AG10803 (cell line): ENCODE results near the gene CCNJ.

Experiments used
- DNase-seq: peaks from one replicate; pipeline ENCODE4 v3.0.0; 2010; ENCODE audit warnings: low read depth
- H3K4me3 ChIP-seq: 2 replicates; pipeline ENCODE4 v1.5.1; 2011; ENCODE audit warnings: mild to moderate bottlenecking, low read length, control low read depth
- CTCF ChIP-seq: conservative IDR thresholded peaks from 2 replicates; pipeline ENCODE4 v1.5.1; 2011; ENCODE audit warnings: mild to moderate bottlenecking, low read length, control low read depth, inconsistent platforms

CCNJ gene

DNA sequence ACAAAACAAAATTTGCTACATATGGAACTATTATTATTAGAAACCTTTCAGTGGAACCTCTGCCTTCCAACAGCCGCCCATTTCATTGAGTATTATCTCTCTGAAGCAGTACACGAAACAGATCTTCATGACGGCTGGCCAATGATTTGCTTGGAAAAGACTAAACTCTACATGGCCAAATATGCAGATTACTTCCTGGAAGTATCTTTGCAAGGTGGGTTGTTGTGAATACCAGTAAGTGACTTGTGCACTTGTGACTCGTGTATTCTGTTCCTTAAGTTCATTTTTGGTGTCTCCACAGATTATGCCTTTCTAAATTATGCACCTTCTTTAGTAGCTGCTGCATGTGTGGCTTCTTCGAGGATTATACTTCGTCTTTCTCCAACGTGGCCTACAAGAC is 13.4 kb downstream of the CCNJ start:
- no peak for DNase-seq
- TF ChIP-seq CTCF = no peak
- no peak overlapping the region for H3K4me3 ChIP-seq

- no peak for TF ChIP-seq CTCF
- no peak overlapping the region for H3K4me3 ChIP-seq
- no peak for DNase-seq
Observed at GRCh38 chr10:96061232-96061631, 17.8 kb downstream of the CCNJ start.

- H3K4me3 ChIP-seq = no peak overlapping the region
- DNase-seq = no peak
- TF ChIP-seq CTCF = no peak
Observed at GRCh38 chr10:96072674-96073073, 29.3 kb downstream of the CCNJ start.

- DNase-seq = peak; percentile 50
- no peak for TF ChIP-seq CTCF
- H3K4me3 ChIP-seq = no peak overlapping the region
Observed at GRCh38 chr10:96073722-96074121, 30.3 kb downstream of the CCNJ start.

- H3K4me3 ChIP-seq = no peak overlapping the region
- TF ChIP-seq CTCF = no peak
- DNase-seq = no peak
Observed at GRCh38 chr10:96074776-96075175, 31.4 kb downstream of the CCNJ start.

DNA sequence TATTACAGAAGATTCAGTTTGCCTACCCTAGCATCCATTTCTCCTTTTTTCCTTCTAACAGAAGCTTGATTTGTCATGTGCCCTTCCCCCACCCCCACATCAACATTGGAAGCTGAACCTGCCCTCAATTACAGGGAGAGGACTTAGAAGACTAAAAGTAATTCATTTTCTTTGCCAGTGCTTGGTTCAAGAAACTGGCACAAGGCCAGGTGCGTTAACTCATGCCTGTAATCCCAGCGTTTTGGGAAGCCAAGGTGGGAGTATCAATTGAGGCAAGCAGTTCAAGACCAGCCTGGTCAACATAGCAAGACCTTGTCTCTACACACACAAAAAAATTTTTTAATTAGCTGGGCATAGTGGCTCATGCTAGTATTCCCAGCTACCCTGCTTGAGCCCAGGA is 32.6 kb downstream of the CCNJ start:
- no peak for DNase-seq
- H3K4me3 ChIP-seq = no peak overlapping the region
- TF ChIP-seq CTCF = no peak

DNA sequence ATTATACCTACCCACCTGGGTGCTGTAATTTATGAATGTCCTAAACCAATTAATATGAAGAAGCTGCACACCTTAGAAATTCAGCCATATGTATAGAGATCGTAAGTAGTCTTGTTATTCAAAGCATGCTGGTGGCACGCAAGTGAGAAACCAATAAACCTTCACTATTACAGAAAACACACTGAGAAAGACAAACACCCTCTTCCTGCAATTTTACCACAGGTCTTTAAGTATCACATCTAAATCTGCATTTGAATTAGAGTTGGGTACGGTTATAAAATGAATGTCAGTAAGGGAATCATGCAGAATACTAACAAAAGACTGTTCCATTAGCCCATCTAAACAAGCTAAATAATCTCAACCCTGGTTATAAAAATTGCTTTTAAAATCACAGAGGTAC is 33.8 kb downstream of the CCNJ start:
- no peak for DNase-seq
- H3K4me3 ChIP-seq = no peak overlapping the region
- TF ChIP-seq CTCF = no peak
